HAP-1 (cell line): ENCODE data around the gene SOST.

Source experiments
- DNase-seq, 2 experiments: peaks; one replicate each; pipeline ENCODE4 v3.0.0-alpha.2; 2016 to 2020; ENCODE audit warnings: low spot score in 2 of 2
- H3K27me3 ChIP-seq: fragments of 250-450 bp; sonication (Bioruptor Pico); 2 replicates; pipeline ENCODE4 v1.5.1; 2020; ENCODE audit warnings: low read depth, mild to moderate bottlenecking, moderate library complexity
- H3K36me3 ChIP-seq: fragments of 250-450 bp; sonication (Bioruptor Pico); replicated peaks from 2 replicates; pipeline ENCODE4 v1.5.1; 2020; ENCODE audit warnings: mild to moderate bottlenecking
- H3K4me1 ChIP-seq: fragments of 250-450 bp; sonication (Bioruptor Pico); 2 replicates; pipeline ENCODE4 v1.5.1; 2020; ENCODE audit warnings: mild to moderate bottlenecking
- H3K4me3 ChIP-seq: fragments of 250-450 bp; sonication (Bioruptor Pico); 2 replicates; pipeline ENCODE4 v1.5.1; 2020; ENCODE audit warnings: mild to moderate bottlenecking, moderate library complexity
- H3K9me3 ChIP-seq: fragments of 250-450 bp; sonication (Bioruptor Pico); 2 replicates; pipeline ENCODE4 v1.5.1; 2020; ENCODE audit warnings: mild to moderate bottlenecking, moderate library complexity
- in situ Hi-C: fragments of 300-500 bp; cut with MboI; formaldehyde crosslinking; loops from 3 replicates; pipeline ENCODE4 v1.14.3; 2020; ENCODE audit warnings: low sequenced_read_pairs, inconsistent platforms, mixed read lengths

The SOST gene

GRCh38 chr17:43769859-43770258 is 11.3 kb upstream of the SOST start:
- Histone ChIP-seq H3K36me3 (peaks cover 52% of the 10 kb centered on the region), H3K9me3 (no peaks in the 10 kb centered on the region), H3K27me3 (no peaks in the 10 kb centered on the region), H3K4me1 (no peaks in the 10 kb centered on the region), H3K4me3 (no peak overlapping the region)
- no peak for DNase-seq
- in situ Hi-C loops = loop anchor here (25.0 kb wide), 1 partner anchor 108 kb away; the partner anchor contains the start of gene MEOX1

GRCh38 chr17:43769426-43769825 is 10.8 kb upstream of the SOST start:
- Histone ChIP-seq H3K36me3 (peaks cover 47% of the 10 kb centered on the region), H3K27me3 (no peaks in the 10 kb centered on the region), H3K4me3 (no peak overlapping the region), H3K9me3 (no peaks in the 10 kb centered on the region), H3K4me1 (no peaks in the 10 kb centered on the region)
- no peak for DNase-seq
- in situ Hi-C loops = loop anchor here (25.0 kb wide), 1 partner anchor 107 kb away; the partner anchor contains the start of gene MEOX1

- peaks cover 43% of the 10 kb centered on the region for H3K36me3 ChIP-seq
- H3K4me1 ChIP-seq = no peaks in the 10 kb centered on the region
- H3K27me3 ChIP-seq = no peaks in the 10 kb centered on the region
- H3K9me3 ChIP-seq = no peaks in the 10 kb centered on the region
- no peak overlapping the region for H3K4me3 ChIP-seq
- no peak for DNase-seq
- in situ Hi-C loops = loop anchor here (25.0 kb wide), 1 partner anchor 107 kb away; the partner anchor contains the start of gene MEOX1
These were observed 10.4 kb upstream of the SOST start for GRCh38 chr17:43768943-43769342.

GRCh38 chr17:43768382-43768781 is 9.8 kb upstream of the SOST start:
- Histone ChIP-seq H3K4me3 (no peak overlapping the region), H3K36me3 (peaks cover 40% of the 10 kb centered on the region), H3K4me1 (no peaks in the 10 kb centered on the region), H3K27me3 (no peaks in the 10 kb centered on the region), H3K9me3 (no peaks in the 10 kb centered on the region)
- no peak for DNase-seq
- in situ Hi-C loops = loop anchor here (25.0 kb wide), 1 partner anchor 106 kb away; the partner anchor contains the start of gene MEOX1

GRCh38 chr17:43767713-43768059 is 9.1 kb upstream of the SOST start:
- Histone ChIP-seq H3K4me1 (no peaks in the 10 kb centered on the region), H3K9me3 (no peaks in the 10 kb centered on the region), H3K4me3 (no peak overlapping the region), H3K27me3 (no peaks in the 10 kb centered on the region), H3K36me3 (peaks cover 33% of the 10 kb centered on the region)
- DNase-seq = no peak
- in situ Hi-C loops = loop anchor here (25.0 kb wide), 1 partner anchor 105 kb away; the partner anchor contains the start of gene MEOX1

GRCh38 chr17:43767053-43767712 is 8.6 kb upstream of the SOST start:
- no peak overlapping the region for H3K4me3 ChIP-seq
- in situ Hi-C loops = loop anchor here (25.0 kb wide), 1 partner anchor 105 kb away; the partner anchor contains the start of gene MEOX1
- H3K9me3 ChIP-seq = no peaks in the 10 kb centered on the region
- H3K4me1 ChIP-seq = no peaks in the 10 kb centered on the region
- no peaks in the 10 kb centered on the region for H3K27me3 ChIP-seq
- DNase-seq = no peak
- H3K36me3 ChIP-seq = peaks cover 28% of the 10 kb centered on the region

GRCh38 chr17:43766413-43767052 is 7.9 kb upstream of the SOST start:
- in situ Hi-C loops = loop anchor here (25.0 kb wide), 1 partner anchor 104 kb away; the partner anchor contains the start of gene MEOX1
- Histone ChIP-seq H3K4me3 (no peak overlapping the region), H3K27me3 (no peaks in the 10 kb centered on the region), H3K9me3 (no peaks in the 10 kb centered on the region), H3K36me3 (peaks cover 24% of the 10 kb centered on the region), H3K4me1 (no peaks in the 10 kb centered on the region)
- DNase-seq = peak; percentile 34 to 85

GRCh38 chr17:43760254-43760852 is 1.8 kb upstream of the SOST start:
- H3K9me3 ChIP-seq = no peaks in the 10 kb centered on the region
- H3K27me3 ChIP-seq = no peaks in the 10 kb centered on the region
- DNase-seq = peak; percentile 86 to 97
- H3K4me3 ChIP-seq = no peak overlapping the region
- in situ Hi-C loops = loop anchor here (5.0 to 25.0 kb wide), 2 partner anchors 98 to 183 kb away; partner anchors contain the start of gene MEOX1
- H3K36me3 ChIP-seq = no peaks in the 10 kb centered on the region
- H3K4me1 ChIP-seq = peaks cover 2% of the 10 kb centered on the region; the same call in 1 of the 2 replicates

GRCh38 chr17:43759836-43760235 is 1.2 kb upstream of the SOST start:
- H3K4me3 ChIP-seq = no peak overlapping the region
- no peaks in the 10 kb centered on the region for H3K27me3 ChIP-seq
- in situ Hi-C loops = loop anchor here (5.0 to 25.0 kb wide), 2 partner anchors 98 to 183 kb away; partner anchors contain the start of gene MEOX1
- no peak for DNase-seq
- no peaks in the 10 kb centered on the region for H3K36me3 ChIP-seq
- no peaks in the 10 kb centered on the region for H3K9me3 ChIP-seq
- peaks cover 2% of the 10 kb centered on the region; the same call in 1 of the 2 replicates for H3K4me1 ChIP-seq

GRCh38 chr17:43758086-43758485 is 505 bp downstream of the SOST start:
- in situ Hi-C loops = loop anchor here (25.0 kb wide), 1 partner anchor 96 kb away; the partner anchor contains the start of gene MEOX1

GRCh38 chr17:43757171-43757660 is 1.4 kb downstream of the SOST start:
- H3K9me3 ChIP-seq = no peaks in the 10 kb centered on the region
- DNase-seq = no peak
- no peaks in the 10 kb centered on the region for H3K36me3 ChIP-seq
- peaks cover 2% of the 10 kb centered on the region; the same call in 1 of the 2 replicates for H3K4me1 ChIP-seq
- in situ Hi-C loops = loop anchor here (25.0 kb wide), 1 partner anchor 95 kb away; the partner anchor contains the start of gene MEOX1
- H3K27me3 ChIP-seq = no peaks in the 10 kb centered on the region
- H3K4me3 ChIP-seq = no peak overlapping the region

More at GRCh38 chr17:43758086-43758485, 505 bp downstream of the SOST start:
- Histone ChIP-seq H3K4me1 (peaks cover 2% of the 10 kb centered on the region; the same call in 1 of the 2 replicates), H3K27me3 (no peaks in the 10 kb centered on the region), H3K36me3 (no peaks in the 10 kb centered on the region), H3K4me3 (no peak overlapping the region), H3K9me3 (no peaks in the 10 kb centered on the region)
- no peak for DNase-seq

- DNase-seq = no peak
- Histone ChIP-seq H3K36me3 (no peaks in the 10 kb centered on the region), H3K4me1 (peaks cover 2% of the 10 kb centered on the region; the same call in 1 of the 2 replicates), H3K9me3 (no peaks in the 10 kb centered on the region), H3K4me3 (no peak overlapping the region), H3K27me3 (0 out of 2 replicates have a peak, but pooled peaks cover under 1% of the 10 kb centered on the region)
- in situ Hi-C loops = loop anchor here (25.0 kb wide), 1 partner anchor 94 kb away; the partner anchor contains the start of gene MEOX1
These were observed 2.4 kb downstream of the SOST start for GRCh38 chr17:43756201-43756600.

- H3K4me3 ChIP-seq = no peak overlapping the region
These were observed 3.2 kb downstream of the SOST start for GRCh38 chr17:43755389-43755875.

More at GRCh38 chr17:43755389-43755875, 3.2 kb downstream of the SOST start:
- Histone ChIP-seq H3K36me3 (no peaks in the 10 kb centered on the region), H3K27me3 (0 out of 2 replicates have a peak, but pooled peaks cover 5% of the 10 kb centered on the region), H3K4me1 (no peaks in the 10 kb centered on the region), H3K9me3 (no peaks in the 10 kb centered on the region)
- peak in 1 of 2 experiments; percentile 35 for DNase-seq
- in situ Hi-C loops = loop anchor here (25.0 kb wide), 1 partner anchor 93 kb away; the partner anchor contains the start of gene MEOX1
